Brain microvascular endothelial cell (primary cell): ENCODE data around the gene SLCO3A1.

Source experiments
- DNase-seq: peaks from one replicate; pipeline ENCODE4 v3.0.0-alpha.2; 2020
- H3K27ac ChIP-seq: fragments of 250-450 bp; sonication (Bioruptor Pico); 2 replicates; pipeline ENCODE4 v1.5.1; 2020; ENCODE audit warnings: mild to moderate bottlenecking, moderate library complexity
- H3K27me3 ChIP-seq: fragments of 250-450 bp; sonication (Bioruptor Pico); replicated peaks from 2 replicates; pipeline ENCODE4 v1.5.1; 2020; ENCODE audit warnings: mild to moderate bottlenecking
- H3K36me3 ChIP-seq: fragments of 250-450 bp; sonication (Bioruptor Pico); replicated peaks from 2 replicates; pipeline ENCODE4 v1.5.1; 2020; ENCODE audit warnings: mild to moderate bottlenecking
- H3K4me3 ChIP-seq: 2 replicates; pipeline ENCODE4 v1.5.1; 2011; ENCODE audit warnings: low read depth, mild to moderate bottlenecking, control low read depth, low read length, moderate library complexity
- CTCF ChIP-seq: IDR thresholded peaks from 2 replicates; pipeline ENCODE4 v1.5.1; 2011; ENCODE audit warnings: low read depth, mild to moderate bottlenecking, moderate library complexity, low read length, control low read depth, inconsistent platforms; ENCODE audit errors: missing control alignments
- in situ Hi-C: cut with HindIII; loops from 2 replicates; pipeline ENCODE4 v1.10.0; 2017; ENCODE audit warnings: low sequenced_read_pairs, low pct_ligation_motif_present

Gene SLCO3A1

GRCh38 chr15:92107510-92107909, 254.0 kb downstream of the SLCO3A1 start:
- in situ Hi-C loops, result no loop called here
- TF ChIP-seq CTCF, result no peak
- H3K36me3 ChIP-seq, result no peaks in the 10 kb centered on the region

GRCh38 chr15:92109191-92109873, 255.8 kb downstream of the SLCO3A1 start:
- no peak for DNase-seq
- Histone ChIP-seq H3K4me3 (no peak overlapping the region), H3K27ac (no peak overlapping the region), H3K36me3 (no peaks in the 10 kb centered on the region), H3K27me3 (no peaks in the 10 kb centered on the region)
- no peak for TF ChIP-seq CTCF
- in situ Hi-C loops, result no loop called here

More at GRCh38 chr15:92107510-92107909, 254.0 kb downstream of the SLCO3A1 start:
- no peaks in the 10 kb centered on the region for H3K27me3 ChIP-seq
- no peak for DNase-seq
- H3K27ac ChIP-seq, result no peak overlapping the region
- no peak overlapping the region for H3K4me3 ChIP-seq

GRCh38 chr15:92111291-92111690, 257.8 kb downstream of the SLCO3A1 start:
- no peak for DNase-seq
- no peaks in the 10 kb centered on the region for H3K36me3 ChIP-seq
- no peak for TF ChIP-seq CTCF
- in situ Hi-C loops, result no loop called here
- no peaks in the 10 kb centered on the region for H3K27me3 ChIP-seq
- H3K4me3 ChIP-seq, result no peak overlapping the region
- H3K27ac ChIP-seq, result no peak overlapping the region

- no peak overlapping the region for H3K4me3 ChIP-seq
- no peak for TF ChIP-seq CTCF
- no peaks in the 10 kb centered on the region for H3K36me3 ChIP-seq
- no peak for DNase-seq
- no peaks in the 10 kb centered on the region for H3K27me3 ChIP-seq
- H3K27ac ChIP-seq, result no peak overlapping the region
- in situ Hi-C loops, result no loop called here
Observed at GRCh38 chr15:92111751-92112150, 258.2 kb downstream of the SLCO3A1 start.

GRCh38 chr15:92112180-92112579, 258.7 kb downstream of the SLCO3A1 start:
- no peak for TF ChIP-seq CTCF
- Histone ChIP-seq H3K27me3 (no peaks in the 10 kb centered on the region), H3K4me3 (no peak overlapping the region), H3K27ac (no peak overlapping the region), H3K36me3 (no peaks in the 10 kb centered on the region)
- in situ Hi-C loops, result no loop called here
- DNase-seq, result no peak

GRCh38 chr15:92112711-92113110, 259.2 kb downstream of the SLCO3A1 start:
- Histone ChIP-seq H3K27ac (no peak overlapping the region), H3K27me3 (no peaks in the 10 kb centered on the region), H3K4me3 (no peak overlapping the region), H3K36me3 (no peaks in the 10 kb centered on the region)
- no peak for DNase-seq
- TF ChIP-seq CTCF, result no peak
- in situ Hi-C loops, result no loop called here
